ENCODE results near the gene TRIM7. TPM values are rescaled to one million over a fixed set of nuclear protein-coding genes. Genes with fewer than 3 reads are reported as not detected.
"Not testable (repeated sequence)": the region's sequence is repeated elsewhere in the genome, so short reads cannot be mapped to it uniquely, and the experiment has no call there.

Gene TRIM7
- total RNA-seq, 1 experiment from 2014 or later: 5.1 TPM

DNA sequence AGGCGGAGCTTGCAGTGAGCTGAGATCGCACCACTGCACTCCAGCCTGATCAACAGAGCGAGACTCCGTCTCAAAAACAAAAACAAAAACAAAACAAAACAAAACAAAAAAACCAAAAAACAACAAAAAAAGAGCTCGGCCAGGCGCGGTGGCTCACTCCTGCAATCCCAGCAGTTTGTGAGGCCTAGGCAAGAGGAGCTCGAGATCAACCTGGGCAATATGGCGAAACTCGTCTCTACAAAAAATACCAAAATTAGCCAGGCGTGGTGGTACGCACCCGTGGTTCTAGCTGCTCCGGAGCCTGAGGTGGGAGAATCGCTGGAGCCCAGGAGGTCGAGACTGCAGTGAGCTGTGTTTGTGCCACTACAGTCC, 20.2 kb downstream of the TRIM7 start:
- DNase-seq (ENCODE audit: low spot score): no peak
- in situ Hi-C loops (cut with HindIII; ENCODE audit: low sequenced_read_pairs): no loop called here

DNA sequence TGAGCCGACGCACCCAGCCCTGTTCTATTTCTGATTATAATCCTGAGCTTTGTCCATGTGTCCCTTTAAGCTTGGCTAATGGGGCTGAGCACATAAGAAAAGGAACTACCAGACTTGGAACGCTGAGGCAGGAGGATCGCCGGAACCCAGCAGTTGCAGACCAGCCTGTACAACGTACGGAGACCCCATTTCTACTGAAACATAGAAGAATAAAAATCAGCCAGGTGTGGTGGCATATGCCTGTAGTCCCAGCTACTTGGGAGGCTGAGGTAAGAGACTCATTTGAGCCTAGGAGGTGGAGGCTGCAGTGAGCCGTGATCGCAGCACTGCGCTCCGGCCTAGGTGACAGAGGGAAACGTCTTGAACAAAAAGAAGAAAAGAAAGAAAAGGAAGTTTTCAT, 22.3 kb downstream of the TRIM7 start:
- no peak for DNase-seq (ENCODE audit: low spot score)
- in situ Hi-C loops (cut with HindIII; ENCODE audit: low sequenced_read_pairs): no loop called here

- in situ Hi-C loops (cut with HindIII; ENCODE audit: low sequenced_read_pairs): no loop called here
- DNase-seq (ENCODE audit: low spot score): peak; percentile 87
Measured at GRCh38 chr5:181181650-181182565, 23.1 kb downstream of the TRIM7 start.

GRCh38 chr5:181177559-181177958, 27.4 kb downstream of the TRIM7 start:
- in situ Hi-C loops (cut with HindIII; ENCODE audit: low sequenced_read_pairs); DNase-seq (ENCODE audit: low spot score): not testable (repeated sequence)

DNA sequence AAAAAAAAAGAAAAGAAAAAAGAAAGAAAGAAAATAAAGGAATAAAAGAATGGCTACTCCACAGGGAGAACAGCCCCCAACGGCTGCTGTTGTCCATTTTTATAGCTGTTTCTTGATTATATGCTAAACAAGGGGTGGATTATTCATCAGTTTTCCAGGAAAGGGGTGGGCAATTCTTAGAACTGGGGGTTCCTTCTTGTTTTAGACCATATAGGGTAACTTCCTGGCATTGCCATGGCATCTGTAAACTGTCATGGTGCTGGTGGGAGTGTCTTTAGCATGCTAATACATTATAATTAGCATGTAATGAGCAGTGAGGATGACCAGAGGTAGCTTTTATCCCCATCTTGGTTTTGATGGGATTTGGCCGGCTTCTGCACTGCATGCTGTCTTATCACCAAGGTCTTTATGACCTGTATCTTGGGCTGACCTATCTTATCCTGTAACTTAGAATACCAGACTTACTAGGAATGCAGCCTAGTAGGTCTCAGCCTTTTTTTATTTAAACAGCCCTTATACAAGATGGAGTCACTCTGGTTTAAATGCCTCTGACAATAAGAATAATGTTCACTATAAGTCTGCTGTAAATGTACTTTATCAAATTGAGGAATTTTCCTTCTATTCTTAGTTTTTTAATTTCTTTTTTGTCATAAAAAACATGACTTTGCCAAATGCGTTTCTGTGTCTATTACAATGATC, 28.6 kb downstream of the TRIM7 start:
- no peak for DNase-seq (ENCODE audit: low spot score)
- in situ Hi-C loops (cut with HindIII; ENCODE audit: low sequenced_read_pairs): no loop called here

- in situ Hi-C loops (cut with HindIII; ENCODE audit: low sequenced_read_pairs): no loop called here
- DNase-seq (ENCODE audit: low spot score): no peak
Measured at GRCh38 chr5:181173420-181174342, 31.3 kb downstream of the TRIM7 start.

DNA sequence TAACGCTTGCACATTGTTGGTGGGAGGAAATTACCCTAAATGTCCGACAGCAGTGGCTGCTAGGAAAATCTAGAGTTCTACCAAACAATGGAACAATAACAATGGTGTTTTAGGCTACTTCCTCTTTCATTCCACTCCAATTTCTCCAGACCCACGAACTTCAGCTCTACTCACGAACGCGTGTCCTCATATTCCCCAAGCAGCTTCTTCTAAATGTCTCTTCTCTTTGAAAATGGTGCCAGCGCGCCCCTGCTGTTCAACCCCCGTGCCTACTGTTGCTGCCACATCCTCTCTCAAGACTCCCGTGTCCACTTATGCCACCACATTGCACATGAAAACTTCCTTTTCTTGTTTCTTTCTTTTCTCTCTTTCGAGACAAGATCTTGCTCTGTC, 32.0 kb downstream of the TRIM7 start:
- DNase-seq (ENCODE audit: low spot score): no peak
- in situ Hi-C loops (cut with HindIII; ENCODE audit: low sequenced_read_pairs): no loop called here

GRCh38 chr5:181171782-181172181, 33.2 kb downstream of the TRIM7 start:
- no peak for DNase-seq (ENCODE audit: low spot score)
- in situ Hi-C loops (cut with HindIII; ENCODE audit: low sequenced_read_pairs): no loop called here

GRCh38 chr5:181170996-181171395, 34.0 kb downstream of the TRIM7 start:
- in situ Hi-C loops (cut with HindIII; ENCODE audit: low sequenced_read_pairs): no loop called here
- DNase-seq (ENCODE audit: low spot score): no peak

- no peak for DNase-seq (ENCODE audit: low spot score)
- in situ Hi-C loops (cut with HindIII; ENCODE audit: low sequenced_read_pairs): no loop called here
Measured at GRCh38 chr5:181170237-181170825, 34.7 kb downstream of the TRIM7 start.

DNA sequence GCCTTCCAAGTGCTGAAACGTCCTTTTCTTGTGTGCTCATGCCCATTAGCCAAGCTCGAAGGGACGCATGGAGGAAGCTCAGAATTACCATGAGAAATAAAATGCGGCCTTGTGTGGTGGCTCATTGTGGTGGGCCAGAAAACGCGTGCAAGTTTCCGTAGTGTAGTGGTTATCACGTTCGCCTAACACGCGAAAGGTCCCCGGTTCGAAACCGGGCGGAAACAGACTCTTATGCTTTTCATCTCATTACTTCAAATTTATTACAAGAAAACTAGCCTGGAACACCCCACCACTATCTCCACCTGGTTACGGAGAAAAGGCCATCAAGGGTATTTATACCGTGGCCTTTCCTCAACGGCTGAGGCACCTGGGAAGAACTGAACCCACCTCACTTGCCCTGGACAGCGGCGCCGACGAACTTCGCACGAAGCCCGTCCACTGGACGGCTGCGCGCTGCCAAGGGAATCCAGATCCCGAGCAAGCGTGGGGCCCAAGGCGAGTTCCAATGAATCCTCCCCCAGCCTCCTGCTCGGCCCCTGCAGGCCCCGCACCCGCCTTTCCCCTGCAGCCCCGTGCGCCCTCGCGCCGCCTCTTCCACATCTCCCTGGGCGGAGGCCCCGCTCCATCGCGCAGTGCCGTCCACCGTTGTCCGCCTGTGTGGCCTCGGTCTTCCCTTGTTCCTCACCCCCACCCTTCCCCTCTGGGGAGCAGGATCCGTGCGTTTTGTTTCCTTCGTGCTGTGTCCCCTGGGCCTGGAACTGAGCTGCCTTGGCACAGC, 35.3 kb downstream of the TRIM7 start:
- in situ Hi-C loops (cut with HindIII; ENCODE audit: low sequenced_read_pairs): not testable (repeated sequence)
- peak; percentile 42 for DNase-seq (ENCODE audit: low spot score)

DNA sequence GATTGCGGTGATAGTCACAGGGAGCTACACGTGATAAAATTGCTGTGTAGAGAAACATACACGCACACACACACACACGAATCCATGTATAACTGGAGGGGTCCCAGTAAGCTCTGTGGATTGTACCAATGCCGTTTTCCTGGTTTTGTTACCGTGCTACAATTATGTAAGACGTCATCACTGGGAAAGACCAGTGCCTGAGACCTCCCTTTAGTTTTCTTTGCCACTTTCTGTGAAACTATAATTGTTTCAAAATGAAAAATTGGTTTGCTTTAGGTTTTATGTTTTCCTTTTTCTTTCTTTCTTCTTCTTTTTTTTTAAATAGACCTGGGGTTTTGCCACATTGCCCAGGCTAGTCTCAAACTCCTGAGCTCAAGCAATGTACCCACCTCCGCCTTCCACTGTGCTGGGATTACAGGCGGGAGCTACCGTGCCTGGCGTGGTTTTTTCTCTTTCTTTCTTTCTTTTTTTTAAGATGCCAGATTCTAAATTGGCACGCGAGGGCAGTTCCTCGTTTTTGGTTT, 36.3 kb downstream of the TRIM7 start:
- DNase-seq (ENCODE audit: low spot score): no peak
- in situ Hi-C loops (cut with HindIII; ENCODE audit: low sequenced_read_pairs): no loop called here

DNA sequence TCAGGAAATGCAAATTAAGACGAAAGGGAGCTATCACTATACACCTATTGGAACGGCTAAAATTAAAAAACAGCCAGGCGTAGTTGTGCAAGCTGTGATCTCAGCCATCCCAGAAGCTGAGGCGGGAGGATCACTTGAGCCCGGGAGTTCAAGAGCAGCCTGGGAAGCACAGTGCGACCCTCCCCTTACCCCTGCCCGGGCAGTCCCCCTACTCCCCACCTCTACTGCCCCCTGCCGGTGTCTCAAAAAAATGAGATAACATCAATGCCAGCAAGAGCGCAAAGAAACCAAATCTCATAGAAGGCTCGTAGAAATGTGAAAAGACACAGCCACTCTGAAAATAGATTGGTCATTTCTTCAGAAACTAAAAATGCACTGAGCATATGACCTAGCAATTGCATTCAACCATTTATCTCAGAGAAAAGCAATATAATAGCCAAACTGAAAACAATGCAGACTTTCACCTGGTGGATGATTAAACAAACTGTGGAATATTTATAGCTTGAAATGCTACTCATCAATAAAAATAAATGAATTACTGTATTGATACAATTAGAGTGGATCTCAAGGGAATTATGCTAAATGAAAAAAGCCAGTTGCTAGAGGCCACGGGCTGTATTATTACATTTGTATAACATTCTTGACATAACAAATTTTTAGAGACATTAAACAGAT, 37.0 kb downstream of the TRIM7 start:
- in situ Hi-C loops (cut with HindIII; ENCODE audit: low sequenced_read_pairs): no loop called here
- no peak for DNase-seq (ENCODE audit: low spot score)

DNA sequence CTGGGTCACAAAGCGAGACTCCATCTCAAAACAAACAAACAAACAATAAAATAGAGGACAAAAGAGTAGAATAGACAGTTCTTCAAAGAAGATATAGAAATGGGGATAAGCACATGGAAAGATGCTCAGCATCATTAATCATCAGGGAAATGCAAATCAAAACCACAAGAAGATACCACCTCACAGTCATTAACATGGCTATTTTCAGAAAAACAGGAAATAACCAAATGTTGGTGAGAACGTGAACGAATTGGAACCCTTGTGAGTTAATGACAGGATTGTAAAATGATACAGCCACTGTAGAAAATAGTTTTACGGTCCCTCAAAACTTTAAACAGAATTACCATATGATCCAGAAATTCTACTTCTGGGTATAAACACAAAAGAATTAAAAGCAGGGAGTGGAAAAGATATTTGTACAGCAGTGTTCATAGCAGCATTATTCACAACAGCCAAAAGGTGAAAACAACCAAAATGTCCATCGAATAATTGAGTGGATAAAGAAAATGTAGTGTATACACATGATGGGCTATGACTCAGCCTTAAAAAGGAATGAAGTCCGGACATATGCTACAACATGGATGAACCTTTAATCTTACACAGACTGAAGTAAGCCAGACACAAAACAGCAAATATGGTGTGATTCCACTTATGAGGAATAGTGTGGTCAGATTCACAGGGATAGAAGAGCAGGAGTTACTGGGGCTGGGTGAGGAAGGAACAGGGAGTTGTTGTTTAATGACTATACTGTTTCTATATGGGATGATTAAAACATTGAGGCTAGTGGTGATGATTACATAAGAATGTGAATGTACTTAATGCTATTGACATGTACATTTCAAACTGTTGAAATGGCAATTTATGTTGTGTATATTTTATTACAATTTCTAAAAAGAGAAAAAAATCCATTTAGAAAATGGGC, 37.9 kb downstream of the TRIM7 start:
- no peak for DNase-seq (ENCODE audit: low spot score)
- in situ Hi-C loops (cut with HindIII; ENCODE audit: low sequenced_read_pairs): no loop called here

- no peak for DNase-seq (ENCODE audit: low spot score)
- in situ Hi-C loops (cut with HindIII; ENCODE audit: low sequenced_read_pairs): no loop called here
Measured at GRCh38 chr5:181164076-181164952, 40.7 kb downstream of the TRIM7 start.
